ENCODE data around the gene BCAS3.

- no peak for TF ChIP-seq CTCF (IDR thresholded peaks at IDR 0.05; ENCODE audit: insufficient read depth, low read depth, low read length)
- TF ChIP-seq EZH2 (IDR thresholded peaks at IDR 0.05; ENCODE audit: insufficient read depth, low read length) = no peak
These were observed 312.2 kb downstream of the BCAS3 start for GRCh38 chr17:60989846-60990245.
